C4-2B (cell line): ENCODE data around the gene AFAP1.

Experiments used
- CTCF ChIP-seq: fragments of 450-650 bp; conservative IDR thresholded peaks from 2 replicates; pipeline ENCODE4 v1.5.1; 2017; ENCODE audit warnings: mild to moderate bottlenecking
- ZFX ChIP-seq: fragments of 450-650 bp; IDR thresholded peaks from 2 replicates; pipeline ENCODE4 v1.6.1; 2017

DNA sequence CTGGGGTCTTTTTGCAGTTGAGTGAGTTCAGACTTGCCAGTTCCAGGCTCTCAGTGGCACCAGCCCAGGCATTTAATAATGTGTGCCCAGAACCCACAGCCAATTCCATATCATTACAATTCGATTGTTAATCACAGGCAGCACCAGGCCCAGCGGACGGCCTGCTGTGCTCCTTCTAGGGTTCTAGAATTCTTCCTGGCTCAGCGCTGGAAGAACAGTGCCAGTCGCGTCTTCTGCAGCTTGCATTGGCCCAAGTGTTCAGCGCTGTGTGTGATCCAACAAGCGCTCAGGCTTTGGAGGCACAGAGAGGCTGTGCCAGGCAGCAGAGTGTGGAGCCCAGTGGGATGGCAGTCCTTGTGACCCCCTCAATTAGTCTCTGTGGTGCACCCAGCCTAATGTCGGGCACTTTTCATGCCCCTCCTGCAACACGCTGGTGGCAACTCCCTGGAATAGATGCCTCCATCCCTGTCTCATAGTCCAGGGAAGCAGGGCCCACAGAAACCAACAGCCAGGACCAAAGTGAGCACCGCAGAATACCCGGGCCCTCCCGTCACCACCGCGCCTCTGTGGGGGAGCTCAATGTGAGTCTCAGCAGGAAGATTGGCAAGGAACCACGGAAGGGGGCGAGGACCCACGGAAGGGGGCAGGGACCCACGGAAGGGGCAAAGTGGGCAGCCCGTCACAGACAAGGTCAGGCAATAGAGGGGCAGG, 193.2 kb downstream of the AFAP1 start:
- no peak for TF ChIP-seq CTCF
- TF ChIP-seq ZFX, result no peak
